ENCODE measurements around the gene COG5. TPM values are rescaled to one million over a fixed set of nuclear protein-coding genes. Genes with fewer than 3 reads are reported as not detected.
A peak's percentile ranks its signal among the peaks of the same experiment; 100 is the strongest.

COG5 gene
- total RNA-seq, 1 donor: 53.8 TPM

- DNase-seq (ENCODE audit: low read depth): no peak
- TF ChIP-seq CTCF (IDR thresholded peaks at IDR 0.05; ENCODE audit: insufficient read depth, low read length): no peak
- H3K4me3 ChIP-seq (ENCODE audit: low read depth, low read length): no peak overlapping the region
These were observed 408.9 kb downstream of the COG5 start for GRCh38 chr7:107154826-107155225.

- DNase-seq (ENCODE audit: low read depth): peak; percentile 24
- TF ChIP-seq CTCF (IDR thresholded peaks at IDR 0.05; ENCODE audit: insufficient read depth, low read length): no peak
These were observed 411.7 kb downstream of the COG5 start for GRCh38 chr7:107152011-107152410.

More at GRCh38 chr7:107152011-107152410, 411.7 kb downstream of the COG5 start:
- H3K4me3 ChIP-seq (ENCODE audit: low read depth, low read length): no peak overlapping the region

Small RNA genes within 50 kb of the gene (small RNA-seq; reads per million reads assigned to genes)
- gene AC002381.1: not detected
- gene RF01233: not detected

Other genes starting within 250 kb of the COG5 start
- gene GPR22, start 93.9 kb downstream of the COG5 start, total RNA-seq (ENCODE audit: low replicate concordance): not detected in 2 replicates
- gene DUS4L, start 51 bp upstream of the COG5 start, total RNA-seq (ENCODE audit: low replicate concordance): 8.5 and 9.3 TPM in 2 replicates
- 92.6 and 187 TPM in 2 replicates for gene BCAP29, start 16.3 kb upstream of the COG5 start, total RNA-seq (ENCODE audit: low replicate concordance)
- gene SLC26A4, start 96.9 kb upstream of the COG5 start, total RNA-seq (ENCODE audit: low replicate concordance): 0.65 and 1.8 TPM in 2 replicates
- gene CBLL1, start 180.2 kb upstream of the COG5 start, total RNA-seq (ENCODE audit: low replicate concordance): 32.0 and 32.6 TPM in 2 replicates
- not detected in 2 replicates for gene SLC26A3, start 239.3 kb upstream of the COG5 start, total RNA-seq (ENCODE audit: low replicate concordance)